ENCODE measurements around the gene DPAGT1. TPM values are rescaled to one million over a fixed set of nuclear protein-coding genes. Genes with fewer than 3 reads are reported as not detected.

Gene DPAGT1
- total and polyA plus RNA-seq, 2 of the 8 experiments (the other 6 are each of a cell fraction or from before 2014, with no cell fraction given), result 59.8 to 236 TPM

GRCh38 chr11:119054418-119054817, 47.2 kb downstream of the DPAGT1 start (continued):
- no peak for TF ChIP-seq CHD7 (IDR thresholded peaks at IDR 0.05; ENCODE audit: insufficient replicate concordance, low read length)
- no peak for TF ChIP-seq SIX5 (IDR thresholded peaks at IDR 0.05; ENCODE audit: low read depth, low read length)
